NCI-H446 (cell line): ENCODE results near the gene SEC22C.
"Not testable (repeated sequence)": the region's sequence is repeated elsewhere in the genome, so short reads cannot be mapped to it uniquely, and the experiment has no call there.

Experiments used
- DNase-seq, 2 experiments: peaks; one replicate each; lab custom pipeline; 2025; lab: John Stamatoyannopoulos, UW

SEC22C gene

GRCh38 chr3:42581709-42582473 is at the start of gene SEC22C:
Gene SEC22C, minus strand, starts transcription at chr3:42581967. Its CDS starts 12,921 bp downstream, at chr3:42569046.
- DNase-seq = peak; percentile 84 to 86

DNA sequence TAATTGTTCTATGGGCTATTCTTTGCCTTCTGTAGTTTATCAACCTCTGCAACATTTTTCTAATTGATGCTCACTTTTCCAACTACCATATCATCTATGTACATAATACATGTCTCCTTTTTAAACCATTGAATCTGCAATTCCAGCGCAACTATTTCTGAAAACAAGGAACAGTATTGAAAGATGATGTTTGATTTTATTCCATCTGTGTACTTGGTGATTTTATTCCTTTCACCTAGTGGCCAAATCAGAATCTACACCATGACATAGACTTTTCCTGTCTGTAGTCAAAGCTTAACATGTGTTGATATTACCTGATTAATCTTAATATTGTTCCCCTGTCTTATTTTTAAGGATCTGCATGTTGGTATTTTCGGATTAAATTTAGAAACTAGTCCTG is 31.7 kb upstream of the SEC22C start:
- DNase-seq = no peak

GRCh38 chr3:42612928-42613327 is 31.2 kb upstream of the SEC22C start:
- DNase-seq = no peak

- DNase-seq = no peak
These were observed 30.4 kb upstream of the SEC22C start for GRCh38 chr3:42612217-42612616.

DNA sequence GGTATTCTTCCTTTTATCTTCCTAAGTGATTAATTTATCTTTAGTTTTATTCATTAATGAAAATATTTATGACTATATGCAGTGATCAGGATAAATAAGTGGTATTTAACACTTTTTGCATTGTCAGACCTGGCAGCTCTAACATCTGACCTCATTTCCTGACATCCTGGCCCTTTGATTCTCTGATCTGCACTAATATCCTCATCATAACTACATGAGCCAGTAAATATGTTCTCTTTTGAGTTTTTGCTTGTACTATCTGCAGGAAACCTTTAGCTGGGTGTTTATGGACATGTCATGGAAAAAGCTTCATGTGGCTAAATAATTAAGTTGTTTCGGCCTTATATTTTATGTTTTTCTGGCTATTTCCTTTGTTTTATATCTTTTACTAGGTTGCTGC is 29.2 kb upstream of the SEC22C start:
- DNase-seq = no peak

GRCh38 chr3:42608581-42608980 is 26.8 kb upstream of the SEC22C start:
- DNase-seq = peak; percentile 47 to 69

DNA sequence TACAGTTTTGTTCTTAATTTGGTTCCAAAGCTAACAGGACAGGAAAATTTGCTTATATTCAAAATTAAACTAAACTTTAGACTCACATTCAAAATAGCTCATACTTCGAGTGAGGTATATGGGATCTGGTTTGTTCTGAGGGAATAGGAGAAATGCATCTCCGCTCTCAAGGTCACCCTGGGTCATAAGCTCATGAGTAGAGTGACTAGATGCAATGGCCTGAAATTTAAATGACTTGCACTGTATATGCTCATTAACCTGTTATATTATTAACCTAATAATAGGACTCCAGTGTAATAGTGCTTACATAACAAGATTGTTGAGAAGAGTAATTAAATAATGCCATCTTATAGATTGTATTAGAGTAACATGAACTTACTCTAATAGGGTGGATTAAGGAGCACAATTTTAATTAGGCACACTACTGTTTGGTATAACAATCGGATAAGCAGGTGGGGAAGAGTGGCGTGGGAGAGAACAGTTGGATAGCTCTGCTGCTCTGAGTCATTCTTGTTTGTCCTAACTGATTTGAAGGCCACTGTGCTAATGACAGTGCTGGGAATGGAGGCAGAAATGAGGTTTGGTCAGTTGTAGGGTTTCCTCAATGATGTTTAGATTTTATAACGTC is 23.9 kb upstream of the SEC22C start:
- DNase-seq = no peak

DNA sequence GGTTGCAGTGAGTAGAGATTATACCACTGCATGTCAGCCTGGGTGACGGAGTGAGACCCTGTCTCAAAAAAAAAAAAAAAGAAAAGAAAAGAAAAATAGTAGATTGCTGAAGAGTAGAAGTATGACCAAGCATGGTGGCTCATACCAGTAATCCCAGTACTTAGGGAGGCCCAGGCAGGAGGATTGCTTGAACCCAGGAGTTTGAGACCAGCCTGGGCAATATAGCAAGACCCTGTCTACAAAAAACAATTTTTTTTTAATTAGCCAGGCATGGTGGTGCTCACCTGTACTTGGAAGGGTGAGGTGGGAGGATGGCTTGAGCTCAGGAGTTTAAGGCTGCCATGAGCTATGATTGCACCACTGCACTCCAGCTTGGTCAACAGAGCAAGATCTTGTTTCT is 21.2 kb upstream of the SEC22C start:
- DNase-seq = no peak

DNA sequence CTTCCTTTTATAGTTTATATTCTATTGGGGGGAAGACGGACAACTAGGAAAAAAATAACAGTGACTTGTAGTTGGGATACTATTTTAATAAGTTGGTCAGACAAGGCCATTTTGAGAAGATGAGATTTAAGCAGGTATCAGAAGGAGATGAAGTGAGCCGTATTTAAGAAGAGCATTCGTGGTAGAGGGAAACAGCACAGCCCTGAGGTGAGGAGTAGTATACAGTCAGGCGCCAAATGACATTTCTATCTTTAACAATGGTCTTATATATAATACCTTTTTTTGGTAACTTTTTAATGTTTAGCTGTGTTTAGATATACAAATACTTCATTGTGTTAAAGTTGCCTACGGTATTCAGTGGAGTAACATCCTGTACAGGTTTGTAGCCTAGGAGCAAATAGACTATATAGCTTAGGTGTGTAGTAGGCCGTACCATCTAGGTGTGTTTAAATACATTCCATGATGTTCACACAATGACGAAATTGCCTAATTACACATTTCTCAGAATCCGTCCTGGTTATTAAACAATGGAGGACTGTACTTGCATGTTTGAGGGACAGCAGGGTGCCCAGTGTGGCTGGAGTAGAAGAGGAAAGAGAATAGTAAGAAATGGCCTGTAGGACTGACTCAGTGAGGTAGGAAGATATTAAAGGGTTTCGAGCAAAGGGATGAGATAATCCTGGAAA is 20.3 kb upstream of the SEC22C start:
- DNase-seq = no peak

GRCh38 chr3:42600958-42601675 is 19.4 kb upstream of the SEC22C start:
- peak; percentile 8 to 58 for DNase-seq

DNA sequence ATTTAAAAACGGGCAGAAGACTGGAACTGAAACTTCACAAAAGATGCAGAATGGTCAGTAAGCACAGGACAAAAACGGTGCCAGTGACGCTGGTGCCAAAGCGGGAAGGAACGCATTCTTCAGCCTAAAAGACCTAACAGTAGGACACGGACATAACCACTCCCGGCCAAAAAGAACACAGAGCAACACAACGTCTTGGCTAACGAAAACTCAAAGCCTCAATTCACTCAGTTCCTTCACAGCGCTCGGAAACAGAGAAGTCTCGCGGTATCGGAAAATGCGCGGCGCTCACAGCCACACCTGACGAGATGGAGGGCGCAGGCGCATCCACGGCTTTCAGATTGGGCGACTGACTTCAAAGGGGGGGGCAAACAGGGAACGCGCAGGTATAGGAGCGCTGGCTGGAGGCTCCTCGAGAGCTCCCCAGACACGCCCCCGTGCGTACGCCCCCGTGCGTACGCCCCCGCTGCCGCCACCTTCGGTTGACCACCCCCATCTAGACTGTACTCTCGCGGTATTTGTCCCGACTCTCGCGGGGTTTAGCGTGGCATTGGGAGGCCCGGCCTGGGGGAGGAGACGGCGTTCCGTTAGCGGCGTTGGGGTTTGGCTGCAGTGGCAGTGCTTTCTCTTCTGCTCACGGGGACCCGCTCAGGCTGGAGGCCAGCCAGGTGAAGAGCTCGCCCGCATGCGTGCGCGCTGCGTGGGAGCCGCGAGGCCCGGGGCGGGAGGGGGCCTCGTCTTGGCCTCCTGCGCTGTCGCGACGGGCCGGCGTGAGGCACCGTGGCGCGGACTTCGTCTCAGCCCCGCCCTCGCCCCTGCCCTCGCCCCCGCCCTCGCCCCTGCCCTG is 18.6 kb upstream of the SEC22C start, which contains the start of gene NKTR:
NKTR (plus strand) TSS at position 576 of the 847 bp plus-strand sequence. CDS start 321 bp downstream, outside the sequence.
- peak; percentile 97 to 98 for DNase-seq

DNA sequence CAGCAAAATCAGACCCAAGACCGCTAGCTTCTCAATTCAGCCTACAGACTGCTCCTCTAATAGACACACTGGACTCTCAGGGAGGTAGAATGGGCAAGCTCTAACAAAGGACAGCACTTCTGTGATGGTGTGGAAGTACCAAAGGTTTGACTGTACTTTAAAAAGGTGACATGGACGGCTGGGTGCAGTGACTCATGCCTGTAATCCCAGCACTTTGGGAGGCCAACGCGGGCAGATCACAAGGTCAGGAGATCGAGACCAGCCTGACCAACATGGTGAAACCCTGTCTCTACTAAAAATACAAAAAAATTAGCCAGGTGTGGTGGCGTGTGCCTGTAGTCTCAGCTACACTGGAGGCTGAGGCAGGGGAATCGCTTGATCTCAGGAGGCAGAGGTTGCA is 15.3 kb upstream of the SEC22C start:
- DNase-seq = not testable (repeated sequence)

GRCh38 chr3:42595682-42596081 is 13.9 kb upstream of the SEC22C start:
- DNase-seq = no peak

DNA sequence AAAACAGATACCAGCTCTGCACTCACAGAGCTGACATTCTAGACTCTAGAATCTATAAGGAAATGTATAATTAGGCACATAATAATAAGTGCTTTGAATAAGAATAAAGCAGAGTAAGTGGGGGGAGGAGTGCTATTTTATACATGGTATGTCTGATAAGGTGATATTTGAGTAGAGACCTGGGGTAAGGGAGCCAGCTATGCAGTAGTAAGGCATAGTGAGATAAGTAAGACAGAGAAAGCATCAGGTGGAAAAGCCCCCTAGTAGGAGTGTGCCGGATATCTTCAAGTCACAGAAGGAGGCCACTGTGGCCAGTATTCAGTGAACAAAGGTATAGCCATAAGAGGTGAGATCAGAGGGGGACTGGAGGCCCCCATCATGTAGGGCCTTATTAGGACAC is 11.9 kb upstream of the SEC22C start:
- no peak for DNase-seq

DNA sequence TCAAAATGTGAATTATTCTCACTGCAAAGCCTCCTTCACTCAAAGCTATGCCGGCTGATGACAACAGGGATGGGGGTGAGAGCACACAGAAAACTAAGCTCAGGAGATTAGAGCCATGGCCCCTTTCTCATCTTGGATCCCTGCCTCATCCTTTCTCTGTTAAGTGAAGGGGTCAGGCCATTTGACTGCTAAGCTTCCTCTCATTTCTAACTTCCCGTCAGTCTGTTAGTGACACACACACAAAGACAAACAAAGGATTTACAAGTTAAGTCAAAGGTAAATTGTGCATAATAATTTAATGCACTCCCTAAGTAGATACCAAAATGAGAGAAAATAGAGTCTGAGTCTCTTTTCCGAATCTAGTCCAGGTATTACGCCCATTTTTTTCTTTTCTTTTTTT is 10.0 kb upstream of the SEC22C start:
- DNase-seq = no peak

- no peak for DNase-seq
These were observed 9.4 kb upstream of the SEC22C start for GRCh38 chr3:42590989-42591756.

DNA sequence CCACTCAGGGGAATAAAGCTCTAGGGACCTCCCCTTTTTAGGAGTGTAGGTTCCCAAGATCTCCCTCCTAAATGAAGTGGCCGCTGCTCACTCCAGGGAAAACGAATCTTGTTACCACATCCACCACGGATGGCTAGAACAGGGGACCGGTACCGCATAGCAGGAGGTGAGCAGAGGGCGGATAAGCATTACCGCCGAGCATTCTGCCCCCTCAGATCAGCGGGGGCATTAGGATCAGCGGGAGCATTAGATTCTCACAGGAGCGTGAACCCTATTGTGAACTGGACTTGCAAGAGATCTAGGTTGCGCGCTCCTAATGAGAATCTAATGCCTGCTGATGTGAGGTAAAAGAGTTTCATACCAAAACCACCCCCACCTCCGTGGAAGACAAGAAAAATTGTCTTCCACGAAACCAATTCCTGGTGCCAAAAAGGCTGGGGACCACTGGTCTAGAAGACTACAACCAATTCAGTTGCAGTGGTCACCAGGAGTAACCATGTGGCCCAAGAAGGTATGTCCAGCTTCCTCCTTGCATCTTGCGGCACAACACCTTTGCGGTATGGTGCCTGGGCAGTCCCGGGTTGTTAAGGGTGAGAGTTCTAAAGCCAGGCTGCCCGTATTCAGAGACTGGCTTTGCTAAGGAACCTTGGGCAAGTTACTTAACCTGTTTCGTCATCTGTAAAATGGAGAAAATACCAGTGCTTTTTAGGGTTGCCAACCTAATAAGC is 7.8 kb upstream of the SEC22C start:
- no peak for DNase-seq

DNA sequence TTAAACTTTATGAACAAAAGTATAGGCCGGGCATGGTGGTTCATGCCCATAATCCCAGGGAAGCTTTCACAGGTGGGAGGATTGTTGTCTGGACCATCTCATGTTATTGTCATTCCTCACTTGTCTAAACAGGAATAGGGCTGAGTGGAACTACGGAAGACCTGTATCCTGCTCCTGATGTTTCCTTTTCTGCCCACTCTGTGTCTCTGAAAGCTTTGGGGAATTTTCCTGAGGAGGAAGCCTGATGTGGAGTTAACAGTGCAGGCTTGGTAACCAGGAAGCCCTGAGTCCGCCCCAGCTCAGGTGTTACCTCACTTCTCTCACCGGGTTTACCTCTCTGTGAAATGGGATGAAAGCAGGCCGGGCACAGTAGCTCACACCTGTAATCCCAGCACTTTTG is 6.9 kb upstream of the SEC22C start:
- no peak for DNase-seq

DNA sequence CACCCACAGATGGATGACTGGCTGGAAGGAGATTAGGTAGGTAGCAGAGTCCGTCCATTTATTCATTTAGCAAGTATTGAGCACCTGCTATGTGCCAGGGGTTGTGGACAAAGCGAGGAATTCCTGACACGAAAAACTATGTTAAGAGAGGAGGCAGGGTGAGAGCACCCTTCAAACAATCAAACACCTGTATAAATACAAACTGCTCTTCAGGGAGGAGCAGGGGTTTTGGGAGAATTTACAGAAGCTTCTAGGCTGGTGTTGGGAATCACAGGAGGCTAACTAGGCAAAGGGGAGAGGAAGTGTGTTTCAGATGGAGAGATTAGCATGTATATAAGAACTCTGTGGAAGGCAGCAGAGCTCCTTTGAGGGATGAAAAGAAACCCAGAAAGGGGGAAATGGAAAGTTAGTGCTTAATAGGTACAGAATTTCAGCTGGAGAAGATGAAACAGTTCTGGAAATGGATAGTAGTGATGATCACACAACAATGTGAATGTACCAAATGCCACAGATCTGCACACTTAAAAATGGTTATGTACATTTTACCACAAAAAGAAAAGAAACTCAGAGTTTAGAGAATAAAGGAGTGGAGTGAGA is 805 bp upstream of the SEC22C start:
- DNase-seq = no peak

DNA sequence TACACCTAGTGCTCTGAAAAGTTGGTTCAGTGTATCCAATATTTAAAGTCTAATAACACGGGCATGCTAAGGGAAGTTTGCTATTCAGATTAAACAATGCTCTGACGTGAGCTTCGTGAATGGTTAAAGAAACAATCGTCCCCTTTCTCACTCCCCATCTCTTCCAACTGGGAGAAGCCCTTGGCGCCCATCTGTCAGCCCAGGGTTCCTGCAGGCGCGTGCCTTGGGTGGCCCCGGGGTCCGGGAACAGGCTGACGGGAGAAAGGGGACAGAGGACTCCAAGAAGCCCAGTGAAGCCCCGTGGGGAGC is 413 bp downstream of the SEC22C start:
- DNase-seq = peak in 1 of 2 experiments; percentile 25
